ENCODE results near the gene NT5C2.

NT5C2 gene

GRCh38 chr10:103083266-103083976, 109.7 kb downstream of the NT5C2 start:
- H3K36me3 ChIP-seq: peaks cover 22% of the 10 kb centered on the region
- H3K4me3 ChIP-seq (ENCODE audit: low read depth, low read length): no peak overlapping the region
- H3K9me3 ChIP-seq (ENCODE audit: severe bottlenecking): no peaks in the 10 kb centered on the region
- no peaks in the 10 kb centered on the region for H3K27me3 ChIP-seq (ENCODE audit: insufficient read depth, low read depth, severe bottlenecking)
- TF ChIP-seq CTCF (IDR thresholded peaks at IDR 0.05; ENCODE audit: low read depth, low read length): no peak
- no peak for DNase-seq
- H3K27ac ChIP-seq: no peak overlapping the region

GRCh38 chr10:103082683-103083082, 110.4 kb downstream of the NT5C2 start:
- no peak for TF ChIP-seq CTCF (IDR thresholded peaks at IDR 0.05; ENCODE audit: low read depth, low read length)
- no peak for DNase-seq
- H3K36me3 ChIP-seq: peaks cover 16% of the 10 kb centered on the region

GRCh38 chr10:103080891-103081581, 112.0 kb downstream of the NT5C2 start:
- no peak for DNase-seq
- Histone ChIP-seq H3K27ac (no peak overlapping the region), H3K27me3 (ENCODE audit: insufficient read depth, low read depth, severe bottlenecking) (no peaks in the 10 kb centered on the region), H3K9me3 (ENCODE audit: severe bottlenecking) (no peaks in the 10 kb centered on the region), H3K4me3 (ENCODE audit: low read depth, low read length) (no peak overlapping the region), H3K36me3 (peaks cover 9% of the 10 kb centered on the region)
- TF ChIP-seq CTCF (IDR thresholded peaks at IDR 0.05; ENCODE audit: low read depth, low read length): no peak

More at GRCh38 chr10:103082683-103083082, 110.4 kb downstream of the NT5C2 start:
- H3K27me3 ChIP-seq (ENCODE audit: insufficient read depth, low read depth, severe bottlenecking): no peaks in the 10 kb centered on the region
- no peak overlapping the region for H3K27ac ChIP-seq
- H3K4me3 ChIP-seq (ENCODE audit: low read depth, low read length): no peak overlapping the region
- H3K9me3 ChIP-seq (ENCODE audit: severe bottlenecking): no peaks in the 10 kb centered on the region

GRCh38 chr10:103079946-103080345, 113.1 kb downstream of the NT5C2 start:
- Histone ChIP-seq H3K9me3 (ENCODE audit: severe bottlenecking) (no peaks in the 10 kb centered on the region), H3K27ac (no peak overlapping the region), H3K4me3 (ENCODE audit: low read depth, low read length) (no peak overlapping the region), H3K36me3 (no peaks in the 10 kb centered on the region; the same call in 1 of the 2 replicates), H3K27me3 (ENCODE audit: insufficient read depth, low read depth, severe bottlenecking) (no peaks in the 10 kb centered on the region)
- DNase-seq: no peak
- no peak for TF ChIP-seq CTCF (IDR thresholded peaks at IDR 0.05; ENCODE audit: low read depth, low read length)

- no peaks in the 10 kb centered on the region; the same call in 1 of the 2 replicates for H3K36me3 ChIP-seq
- DNase-seq: no peak
- no peak for TF ChIP-seq CTCF (IDR thresholded peaks at IDR 0.05; ENCODE audit: low read depth, low read length)
- no peaks in the 10 kb centered on the region for H3K9me3 ChIP-seq (ENCODE audit: severe bottlenecking)
- H3K27me3 ChIP-seq (ENCODE audit: insufficient read depth, low read depth, severe bottlenecking): no peaks in the 10 kb centered on the region
- H3K4me3 ChIP-seq (ENCODE audit: low read depth, low read length): no peak overlapping the region
- H3K27ac ChIP-seq: no peak overlapping the region
Observed at GRCh38 chr10:103079100-103079499, 114.0 kb downstream of the NT5C2 start.

Measured in WERI-Rb-1 (cell line).